Ishikawa (cell line): ENCODE measurements around the gene WWOX.

Experiments
- CEBPB ChIP-seq: IDR thresholded peaks from 2 replicates; pipeline ENCODE4 v1.6.1; 2012
- CREB1 ChIP-seq: IDR thresholded peaks from 2 replicates; pipeline ENCODE4 v1.6.1; 2012; ENCODE audit warnings: low read depth
- EP300 ChIP-seq: IDR thresholded peaks from 2 replicates; pipeline ENCODE4 v1.6.1; 2012; ENCODE audit warnings: borderline replicate concordance
- RAD21 ChIP-seq: IDR thresholded peaks from 2 replicates; pipeline ENCODE4 v1.6.1; 2012; ENCODE audit warnings: low read depth
- TAF1 ChIP-seq: IDR thresholded peaks from 2 replicates; pipeline ENCODE4 v1.6.1; 2012; ENCODE audit warnings: low read depth, mild to moderate bottlenecking
- USF1 ChIP-seq: IDR thresholded peaks from 2 replicates; pipeline ENCODE4 v1.6.1; 2012
- TF ChIP-seq, protein P1 (sequence below): IDR thresholded peaks from 2 replicates; pipeline ENCODE4 v1.6.1; 2012; ENCODE audit warnings: low read depth, mild to moderate bottlenecking
- TF ChIP-seq, protein P2 (sequence below): IDR thresholded peaks from 2 replicates; pipeline ENCODE4 v1.6.1; 2012

- TF ChIP-seq EP300 (no peak), CREB1 (no peak), RAD21 (no peak), USF1 (no peak), TAF1 (no peak), CEBPB (no peak)
- TF ChIP-seq, protein P1, sequence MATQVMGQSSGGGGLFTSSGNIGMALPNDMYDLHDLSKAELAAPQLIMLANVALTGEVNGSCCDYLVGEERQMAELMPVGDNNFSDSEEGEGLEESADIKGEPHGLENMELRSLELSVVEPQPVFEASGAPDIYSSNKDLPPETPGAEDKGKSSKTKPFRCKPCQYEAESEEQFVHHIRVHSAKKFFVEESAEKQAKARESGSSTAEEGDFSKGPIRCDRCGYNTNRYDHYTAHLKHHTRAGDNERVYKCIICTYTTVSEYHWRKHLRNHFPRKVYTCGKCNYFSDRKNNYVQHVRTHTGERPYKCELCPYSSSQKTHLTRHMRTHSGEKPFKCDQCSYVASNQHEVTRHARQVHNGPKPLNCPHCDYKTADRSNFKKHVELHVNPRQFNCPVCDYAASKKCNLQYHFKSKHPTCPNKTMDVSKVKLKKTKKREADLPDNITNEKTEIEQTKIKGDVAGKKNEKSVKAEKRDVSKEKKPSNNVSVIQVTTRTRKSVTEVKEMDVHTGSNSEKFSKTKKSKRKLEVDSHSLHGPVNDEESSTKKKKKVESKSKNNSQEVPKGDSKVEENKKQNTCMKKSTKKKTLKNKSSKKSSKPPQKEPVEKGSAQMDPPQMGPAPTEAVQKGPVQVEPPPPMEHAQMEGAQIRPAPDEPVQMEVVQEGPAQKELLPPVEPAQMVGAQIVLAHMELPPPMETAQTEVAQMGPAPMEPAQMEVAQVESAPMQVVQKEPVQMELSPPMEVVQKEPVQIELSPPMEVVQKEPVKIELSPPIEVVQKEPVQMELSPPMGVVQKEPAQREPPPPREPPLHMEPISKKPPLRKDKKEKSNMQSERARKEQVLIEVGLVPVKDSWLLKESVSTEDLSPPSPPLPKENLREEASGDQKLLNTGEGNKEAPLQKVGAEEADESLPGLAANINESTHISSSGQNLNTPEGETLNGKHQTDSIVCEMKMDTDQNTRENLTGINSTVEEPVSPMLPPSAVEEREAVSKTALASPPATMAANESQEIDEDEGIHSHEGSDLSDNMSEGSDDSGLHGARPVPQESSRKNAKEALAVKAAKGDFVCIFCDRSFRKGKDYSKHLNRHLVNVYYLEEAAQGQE = no peak
- TF ChIP-seq, protein P2, sequence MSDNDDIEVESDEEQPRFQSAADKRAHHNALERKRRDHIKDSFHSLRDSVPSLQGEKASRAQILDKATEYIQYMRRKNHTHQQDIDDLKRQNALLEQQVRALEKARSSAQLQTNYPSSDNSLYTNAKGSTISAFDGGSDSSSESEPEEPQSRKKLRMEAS = no peak
These were observed 951.9 kb downstream of the WWOX start for GRCh38 chr16:79051313-79051712.
